ENCODE results near the gene EFCAB7. TPM values are rescaled to one million over a fixed set of nuclear protein-coding genes. Genes with fewer than 3 reads are reported as not detected.
"Not testable (repeated sequence)": the region's sequence is repeated elsewhere in the genome, so short reads cannot be mapped to it uniquely, and the experiment has no call there.

The EFCAB7 gene
- total and polyA plus RNA-seq, 2 donors (not counting 3 experiments of a cell fraction or from before 2014, with no cell fraction given): 1.4 to 7.1 TPM

DNA sequence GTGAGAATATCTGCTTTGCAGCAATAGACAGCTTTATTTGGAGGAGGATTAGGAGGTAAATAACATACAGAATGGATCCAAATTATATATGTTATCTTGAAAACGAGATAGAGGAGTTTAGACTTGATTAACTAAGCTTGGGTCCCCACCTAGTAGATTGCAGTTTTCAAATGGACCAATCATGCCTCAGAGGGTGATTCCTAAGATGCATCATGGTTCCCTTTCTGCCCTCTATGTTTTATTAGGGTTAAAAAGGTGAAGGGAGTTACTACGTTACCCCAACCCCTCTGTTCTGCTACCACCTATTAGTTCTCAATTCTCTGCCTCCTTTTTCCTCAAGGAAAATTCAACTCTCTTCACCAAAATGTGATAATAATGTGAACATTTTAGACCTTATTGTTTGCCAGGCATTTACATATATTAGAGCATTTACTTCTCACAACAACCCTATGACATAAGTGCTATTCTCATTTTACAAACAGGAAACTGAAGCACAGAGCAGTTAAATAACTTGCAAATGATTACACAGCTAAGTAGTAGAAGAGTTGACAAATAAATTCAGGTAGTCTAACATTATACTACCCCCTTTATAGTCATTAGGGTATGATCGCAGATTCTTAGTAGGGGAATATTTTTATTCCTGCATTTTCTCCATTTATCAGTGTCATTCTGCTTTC, 46.5 kb downstream of the EFCAB7 start:
- no peak for DNase-seq (ENCODE audit: low read depth, low spot score)
- TF ChIP-seq JUN (IDR thresholded peaks at IDR 0.05; ENCODE audit: borderline replicate concordance, insufficient read depth, insufficient read length, low read depth): no peak
- no peak for TF ChIP-seq POLR2A (IDR thresholded peaks at IDR 0.05; ENCODE audit: low read depth, low read length)
- no peak for TF ChIP-seq EZH2 (IDR thresholded peaks at IDR 0.05; ENCODE audit: borderline replicate concordance, low read depth, low read length, severe bottlenecking)
- TF ChIP-seq FOS (IDR thresholded peaks at IDR 0.05; ENCODE audit: borderline replicate concordance, insufficient read depth, low read length): no peak
- TF ChIP-seq MYC (IDR thresholded peaks at IDR 0.05; ENCODE audit: low read depth, low read length): no peak
- TF ChIP-seq, protein P1, sequence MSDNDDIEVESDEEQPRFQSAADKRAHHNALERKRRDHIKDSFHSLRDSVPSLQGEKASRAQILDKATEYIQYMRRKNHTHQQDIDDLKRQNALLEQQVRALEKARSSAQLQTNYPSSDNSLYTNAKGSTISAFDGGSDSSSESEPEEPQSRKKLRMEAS (IDR thresholded peaks at IDR 0.05; ENCODE audit: insufficient read depth, insufficient read length): no peak
- TF ChIP-seq POLR2AphosphoS5 (IDR thresholded peaks at IDR 0.05; ENCODE audit: insufficient read depth, low read depth, low read length): no peak
- TF ChIP-seq CTCF (IDR thresholded peaks at IDR 0.05; ENCODE audit: extremely low read depth in 1 of 2, insufficient read depth in 1 of 2, low read depth in 1 of 2, low read length in 2 of 2): no peak
- TF ChIP-seq GATA2 (IDR thresholded peaks at IDR 0.05; ENCODE audit: insufficient read depth, insufficient read length, low read depth, low read length): no peak
- Histone ChIP-seq H3K36me3 (ENCODE audit: control insufficient read depth in 2 of 2, extremely low read depth in 1 of 2, insufficient read depth in 2 of 2, low read length in 2 of 2) (no peaks in the 10 kb centered on the region), H3K27ac (ENCODE audit: insufficient read depth, low read depth, low read length) (no peak overlapping the region), H2AFZ (ENCODE audit: low read depth, low read length) (no peak overlapping the region), H3K9ac (replicated peaks; ENCODE audit: extremely low read depth, insufficient read depth, low read length) (no peak overlapping the region), H3K4me3 (replicated peaks in 1 of 3; ENCODE audit: insufficient read depth in 1 of 3, low read depth in 1 of 3, low read length in 3 of 3) (no peak overlapping the region), H3K27me3 (ENCODE audit: control insufficient read depth in 2 of 2, insufficient read depth in 2 of 2, low read length in 2 of 2) (no peaks in the 10 kb centered on the region), H4K20me1 (replicated peaks; ENCODE audit: control insufficient read depth, extremely low read depth, insufficient read depth, low read length) (no peaks in the 10 kb centered on the region), H3K9me1 (replicated peaks; ENCODE audit: control insufficient read depth, extremely low read depth, insufficient read depth, low read length) (no peaks in the 10 kb centered on the region), H3K4me1 (ENCODE audit: control insufficient read depth, extremely low read depth, insufficient read depth, low read length) (no peaks in the 10 kb centered on the region), H3K4me2 (ENCODE audit: insufficient read depth, low read length) (no peak overlapping the region), H3K9me3 (replicated peaks; ENCODE audit: control insufficient read depth, insufficient read depth, low read length) (no peaks in the 10 kb centered on the region), H3K79me2 (ENCODE audit: control insufficient read depth, insufficient read depth, low read length) (no peaks in the 10 kb centered on the region)
- ChIA-PET POLR2A (no interaction called here), CTCF (interaction anchor here (1.1 to 1.8 kb wide), 2 partner anchors 12 to 32 kb away, joined by 3 to 4 read pairs; no protein-coding TSS in a partner anchor)
- BruUV-seq (replicated peaks): no TSS peak
- intact Hi-C loops (cut with micrococcal nuclease): no loop called here
- dilution Hi-C loops (cut with MboI; ENCODE audit: extremely low pct_ligation_motif_present, low sequenced_read_pairs): no loop called here
- FAIRE-seq: no peak

DNA sequence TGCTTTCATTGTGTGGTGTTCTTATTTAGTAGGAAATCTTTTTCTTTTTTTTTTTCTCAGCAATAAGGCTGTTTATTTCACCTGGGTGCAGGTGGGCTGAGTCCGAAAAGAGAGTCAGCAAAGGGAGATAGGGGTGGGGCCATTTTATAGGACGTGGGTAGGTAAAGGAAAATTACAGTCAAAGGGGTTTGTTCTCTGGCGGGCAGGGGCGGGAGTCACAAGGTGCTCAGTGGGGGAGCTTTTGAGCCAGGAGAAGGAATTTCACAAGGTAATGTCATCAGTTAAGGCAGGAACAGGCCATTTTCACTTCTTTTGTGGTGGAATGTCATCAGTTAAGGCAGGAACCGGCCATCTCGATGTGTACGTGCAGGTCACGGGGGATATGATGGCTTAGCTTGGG, 49.4 kb downstream of the EFCAB7 start:
- H3K36me3 ChIP-seq (ENCODE audit: control insufficient read depth in 2 of 2, extremely low read depth in 1 of 2, insufficient read depth in 2 of 2, low read length in 2 of 2); H3K27ac ChIP-seq (ENCODE audit: insufficient read depth, low read depth, low read length); DNase-seq (ENCODE audit: low read depth, low spot score); H3K27me3 ChIP-seq (ENCODE audit: control insufficient read depth in 2 of 2, insufficient read depth in 2 of 2, low read length in 2 of 2); H4K20me1 ChIP-seq (replicated peaks; ENCODE audit: control insufficient read depth, extremely low read depth, insufficient read depth, low read length); intact Hi-C loops (cut with micrococcal nuclease); POLR2A ChIA-PET; H3K79me2 ChIP-seq (ENCODE audit: control insufficient read depth, insufficient read depth, low read length); H2AFZ ChIP-seq (ENCODE audit: low read depth, low read length); H3K9me1 ChIP-seq (replicated peaks; ENCODE audit: control insufficient read depth, extremely low read depth, insufficient read depth, low read length); H3K9ac ChIP-seq (replicated peaks; ENCODE audit: extremely low read depth, insufficient read depth, low read length); H3K9me3 ChIP-seq (replicated peaks; ENCODE audit: control insufficient read depth, insufficient read depth, low read length); dilution Hi-C loops (cut with MboI; ENCODE audit: extremely low pct_ligation_motif_present, low sequenced_read_pairs); H3K4me1 ChIP-seq (ENCODE audit: control insufficient read depth, extremely low read depth, insufficient read depth, low read length); FAIRE-seq; H3K4me2 ChIP-seq (ENCODE audit: insufficient read depth, low read length); H3K4me3 ChIP-seq (replicated peaks in 1 of 3; ENCODE audit: insufficient read depth in 1 of 3, low read depth in 1 of 3, low read length in 3 of 3); BruUV-seq (replicated peaks): not testable (repeated sequence)
- CTCF ChIA-PET: interaction anchor here (1.4 kb wide), 1 partner anchor 674 kb away, joined by 3 read pairs; no protein-coding TSS in a partner anchor

All from endothelial cell of umbilical vein (primary cell).